ENCODE results near the gene LINGO4. TPM values are rescaled to one million over a fixed set of nuclear protein-coding genes. Genes with fewer than 3 reads are reported as not detected.
A peak's percentile ranks its signal among the peaks of the same experiment; 100 is the strongest.
"Not testable (repeated sequence)": the region's sequence is repeated elsewhere in the genome, so short reads cannot be mapped to it uniquely, and the experiment has no call there.

Gene LINGO4
- total RNA-seq, 1 donor from 2014 or later: 0.31 TPM

- no peak for DNase-seq (ENCODE audit: low spot score)
Measured at GRCh38 chr1:151782741-151783140, 22.5 kb downstream of the LINGO4 start.

GRCh38 chr1:151782026-151782425 lies 23.2 kb downstream of the LINGO4 start:
- not testable (repeated sequence) for DNase-seq (ENCODE audit: low spot score)

- not testable (repeated sequence) for DNase-seq (ENCODE audit: low spot score)
Measured at GRCh38 chr1:151780736-151781135, 24.5 kb downstream of the LINGO4 start.

- DNase-seq (ENCODE audit: low spot score): no peak
Measured at GRCh38 chr1:151779852-151780251, 25.4 kb downstream of the LINGO4 start.

GRCh38 chr1:151777317-151777716 lies 27.9 kb downstream of the LINGO4 start:
- no peak for DNase-seq (ENCODE audit: low spot score)

- DNase-seq (ENCODE audit: low spot score): no peak
Measured at GRCh38 chr1:151776665-151777062, 28.6 kb downstream of the LINGO4 start.

GRCh38 chr1:151775894-151776664 lies 29.1 kb downstream of the LINGO4 start:
- DNase-seq (ENCODE audit: low spot score): no peak

GRCh38 chr1:151774256-151774922 lies 30.8 kb downstream of the LINGO4 start:
- no peak for DNase-seq (ENCODE audit: low spot score)

GRCh38 chr1:151773702-151774101 lies 31.5 kb downstream of the LINGO4 start:
- DNase-seq (ENCODE audit: low spot score): no peak

- DNase-seq (ENCODE audit: low spot score): not testable (repeated sequence)
Measured at GRCh38 chr1:151769270-151769669, 35.9 kb downstream of the LINGO4 start.

GRCh38 chr1:151768351-151769066 lies 36.7 kb downstream of the LINGO4 start:
- DNase-seq (ENCODE audit: low spot score): not testable (repeated sequence)

GRCh38 chr1:151763990-151764389 lies 41.2 kb downstream of the LINGO4 start:
- DNase-seq (ENCODE audit: low spot score): no peak

- DNase-seq (ENCODE audit: low spot score): peak; percentile 83
Measured at GRCh38 chr1:151762941-151763921, 42.0 kb downstream of the LINGO4 start, which contains the start of gene MRPL9. TSS of gene MRPL9 (minus strand) at chr1:151763496. CDS start at chr1:151763479, 17 bp downstream.

GRCh38 chr1:151760597-151761385 lies 44.4 kb downstream of the LINGO4 start:
- DNase-seq (ENCODE audit: low spot score): no peak

- DNase-seq (ENCODE audit: low spot score): no peak
Measured at GRCh38 chr1:151759241-151759640, 46.0 kb downstream of the LINGO4 start.

GRCh38 chr1:151756291-151756690 lies 48.9 kb downstream of the LINGO4 start:
- no peak for DNase-seq (ENCODE audit: low spot score)
